ENCODE results near the gene PSMC1.

DNA sequence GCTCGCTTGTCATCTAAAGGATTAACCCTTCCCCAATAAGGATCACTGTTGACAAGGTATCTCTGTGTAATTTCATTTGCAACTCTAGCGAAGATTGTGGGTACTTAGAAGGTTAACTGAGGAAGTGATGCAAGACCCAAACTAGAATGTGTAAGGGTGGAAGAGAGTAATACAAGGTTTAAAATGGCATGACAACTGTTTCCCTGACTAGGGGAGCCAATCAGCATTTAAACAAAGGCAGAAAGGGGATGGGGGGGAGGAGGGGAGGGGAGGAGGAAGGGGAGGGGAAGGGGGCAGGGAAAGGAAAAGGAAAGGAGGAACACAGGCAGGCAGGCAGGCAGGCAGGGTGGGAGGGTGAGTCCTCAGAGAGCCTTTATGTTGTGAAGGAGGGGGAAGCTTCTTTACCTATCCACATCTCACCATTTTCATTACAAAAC lies 44.3 kb downstream of the PSMC1 start:
- no peak for TF ChIP-seq POLR2AphosphoS5 (IDR thresholded peaks at IDR 0.05)
- TF ChIP-seq, protein P1, sequence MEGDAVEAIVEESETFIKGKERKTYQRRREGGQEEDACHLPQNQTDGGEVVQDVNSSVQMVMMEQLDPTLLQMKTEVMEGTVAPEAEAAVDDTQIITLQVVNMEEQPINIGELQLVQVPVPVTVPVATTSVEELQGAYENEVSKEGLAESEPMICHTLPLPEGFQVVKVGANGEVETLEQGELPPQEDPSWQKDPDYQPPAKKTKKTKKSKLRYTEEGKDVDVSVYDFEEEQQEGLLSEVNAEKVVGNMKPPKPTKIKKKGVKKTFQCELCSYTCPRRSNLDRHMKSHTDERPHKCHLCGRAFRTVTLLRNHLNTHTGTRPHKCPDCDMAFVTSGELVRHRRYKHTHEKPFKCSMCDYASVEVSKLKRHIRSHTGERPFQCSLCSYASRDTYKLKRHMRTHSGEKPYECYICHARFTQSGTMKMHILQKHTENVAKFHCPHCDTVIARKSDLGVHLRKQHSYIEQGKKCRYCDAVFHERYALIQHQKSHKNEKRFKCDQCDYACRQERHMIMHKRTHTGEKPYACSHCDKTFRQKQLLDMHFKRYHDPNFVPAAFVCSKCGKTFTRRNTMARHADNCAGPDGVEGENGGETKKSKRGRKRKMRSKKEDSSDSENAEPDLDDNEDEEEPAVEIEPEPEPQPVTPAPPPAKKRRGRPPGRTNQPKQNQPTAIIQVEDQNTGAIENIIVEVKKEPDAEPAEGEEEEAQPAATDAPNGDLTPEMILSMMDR (IDR thresholded peaks at IDR 0.05): no peak
- TF ChIP-seq EP300 (IDR thresholded peaks at IDR 0.05): no peak
- no peak for TF ChIP-seq POLR2A (IDR thresholded peaks at IDR 0.05)

All from stomach (tissue), 4 donors.